KBM-7 (cell line): ENCODE measurements around the gene PPP3CA.
"Not testable (repeated sequence)": the region's sequence is repeated elsewhere in the genome, so short reads cannot be mapped to it uniquely, and the experiment has no call there.

Experiments
- DNase-seq: peaks from one replicate; pipeline ENCODE4 v3.0.0-alpha.2; 2015
- in situ Hi-C: fragments of 300-500 bp; cut with MboI; formaldehyde crosslinking; loops from 2 replicates; pipeline ENCODE4 v1.14.3; 2020; ENCODE audit warnings: low sequenced_read_pairs, low pct_unique_long_range_greater_than_20kb, mixed read lengths

PPP3CA gene

DNA sequence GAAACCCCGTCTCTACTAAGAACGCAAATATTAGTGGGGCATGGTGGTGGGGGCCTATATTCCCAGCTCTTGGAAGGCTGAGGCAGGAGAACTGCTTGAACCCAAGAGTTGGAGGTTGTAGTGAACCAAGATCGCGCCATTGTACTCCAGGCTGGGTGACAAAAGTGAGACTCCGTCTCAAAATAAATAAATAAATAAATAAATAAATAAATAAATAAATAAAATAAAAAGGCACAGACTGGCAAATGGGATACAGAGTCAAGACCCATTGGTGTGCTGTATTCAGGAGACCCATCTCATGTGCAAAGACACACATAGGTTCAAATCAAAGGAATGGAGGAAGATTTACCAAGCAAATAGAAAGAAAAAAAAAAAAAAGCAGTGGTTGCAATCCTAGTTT, 216.3 kb downstream of the PPP3CA start:
- DNase-seq, in situ Hi-C loops: not testable (repeated sequence)

DNA sequence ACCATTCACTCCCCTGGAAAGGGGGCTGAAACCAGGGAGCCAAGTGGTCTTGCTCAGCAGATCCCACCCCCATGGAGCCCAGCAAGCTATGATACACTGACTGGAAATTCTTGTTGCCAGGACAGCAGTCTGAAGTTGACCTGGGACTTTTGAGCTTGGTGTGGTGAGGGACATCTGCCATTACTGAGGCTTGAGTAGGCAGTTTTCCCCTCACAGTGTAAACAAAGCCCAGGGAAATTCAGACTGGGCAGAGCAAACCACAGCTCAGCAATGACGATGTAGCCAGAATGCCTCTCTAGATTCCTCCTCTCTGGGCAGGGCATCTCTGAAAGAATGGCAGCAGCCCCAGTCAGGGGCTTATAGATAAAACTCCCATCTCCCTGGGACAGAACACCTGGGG, 218.4 kb downstream of the PPP3CA start:
- DNase-seq, in situ Hi-C loops: not testable (repeated sequence)

DNA sequence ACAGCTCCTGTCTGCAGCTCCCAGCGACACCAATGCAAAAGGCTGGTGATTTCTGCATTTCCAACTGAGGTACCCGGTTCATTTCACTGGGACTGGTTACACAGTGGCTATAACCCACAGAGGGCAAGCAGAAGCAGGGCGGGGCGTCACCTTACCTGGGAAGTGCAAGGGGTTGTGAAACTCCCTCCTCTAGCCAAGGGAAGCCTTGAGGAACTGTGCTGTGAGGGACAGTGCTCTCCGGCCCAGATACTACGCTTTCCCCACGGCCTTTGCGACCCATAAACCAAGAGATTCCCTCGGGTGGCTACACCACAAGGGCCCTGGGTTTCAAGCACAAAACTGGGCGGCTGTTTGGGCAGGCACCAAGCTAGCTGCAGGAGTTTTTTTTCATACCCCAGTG, 218.9 kb downstream of the PPP3CA start:
- in situ Hi-C loops = no loop called here
- no peak for DNase-seq

DNA sequence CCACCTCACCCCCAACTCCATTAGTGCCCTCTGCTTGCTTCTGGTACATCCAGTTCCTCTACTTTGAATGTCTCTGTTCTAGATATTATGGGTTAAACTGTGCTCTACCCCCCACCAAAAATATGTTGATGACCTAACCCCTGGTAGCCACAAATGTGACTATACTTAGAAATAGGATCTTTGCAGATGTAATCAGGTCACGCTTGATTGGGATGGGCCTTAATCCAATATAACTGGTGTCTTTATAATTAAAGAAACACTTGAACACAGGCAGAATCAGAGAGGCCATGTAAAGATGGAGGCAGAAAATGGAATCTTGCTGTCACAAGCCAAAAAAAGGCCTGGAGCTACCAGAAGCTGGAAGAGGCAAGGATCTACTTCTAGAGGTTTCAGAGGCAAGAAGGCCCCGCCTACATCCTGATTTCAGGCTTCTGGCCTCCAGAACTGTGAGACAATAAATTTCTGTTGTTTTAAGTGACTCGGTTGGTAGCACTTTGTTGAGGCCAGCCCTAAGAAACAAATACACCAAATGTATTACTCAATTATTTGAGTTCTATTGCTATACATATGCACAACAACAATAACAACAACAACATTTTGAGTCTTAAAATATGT, 220.0 kb downstream of the PPP3CA start:
- DNase-seq = peak; percentile 52
- in situ Hi-C loops = no loop called here

DNA sequence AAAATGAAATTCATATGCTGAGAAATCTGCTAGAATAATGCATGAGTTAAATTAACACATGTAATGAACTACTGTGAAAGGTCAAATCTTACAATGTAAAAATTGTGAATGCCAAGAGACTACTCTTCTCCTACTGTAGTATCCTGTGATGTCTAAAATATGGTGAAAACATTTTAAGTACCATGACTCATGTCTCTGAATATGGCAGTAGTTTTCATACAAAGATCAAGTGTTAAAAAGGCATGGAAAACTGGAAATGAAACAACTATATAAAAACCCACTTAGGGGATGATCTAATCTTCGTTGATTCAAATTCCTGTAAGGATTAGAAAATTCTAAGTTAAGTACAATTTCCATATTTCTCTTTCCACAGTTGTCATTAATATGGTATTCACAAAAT, 221.3 kb downstream of the PPP3CA start:
- in situ Hi-C loops = no loop called here
- DNase-seq = no peak

DNA sequence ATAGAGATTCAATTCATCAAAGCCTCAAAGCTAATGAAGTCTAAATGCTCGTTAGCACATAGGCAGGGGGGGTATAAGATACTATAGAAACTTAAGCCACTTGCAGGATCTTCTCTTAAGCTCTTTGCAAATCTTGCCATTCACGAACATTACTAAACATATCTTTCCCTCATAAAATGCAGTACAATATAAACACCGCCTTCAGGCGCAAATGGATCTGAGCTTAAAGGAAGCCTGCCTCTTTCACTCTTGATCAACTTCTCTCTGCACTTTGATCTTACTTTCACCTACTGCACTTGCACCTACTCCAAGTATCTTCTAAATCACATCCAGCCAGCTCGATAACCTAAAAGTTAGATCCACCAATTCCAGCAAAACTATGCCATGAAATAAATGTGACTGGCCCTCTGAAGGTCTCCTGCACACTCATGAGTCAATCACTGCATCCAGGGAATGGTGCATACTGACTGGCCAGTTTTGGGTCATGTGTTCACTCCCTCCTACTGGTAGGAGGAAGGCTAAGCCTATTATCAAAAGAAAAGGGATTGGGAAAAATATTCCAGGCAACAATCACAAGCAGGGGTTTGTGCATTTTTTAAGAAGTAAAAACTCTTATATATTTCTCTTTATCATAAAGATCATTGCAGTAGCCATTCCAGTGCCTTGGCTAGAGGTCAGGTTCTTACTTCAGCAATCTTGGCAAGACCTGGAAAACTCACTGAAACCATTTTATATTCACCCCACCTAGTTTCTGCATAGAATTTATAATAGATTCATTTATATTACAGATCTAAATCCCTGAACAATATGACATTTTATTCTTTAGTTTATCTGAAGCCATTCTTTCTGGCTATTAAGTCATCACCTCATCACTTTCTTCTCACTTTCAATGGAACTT, 222.0 kb downstream of the PPP3CA start:
- no peak for DNase-seq
- in situ Hi-C loops = no loop called here

DNA sequence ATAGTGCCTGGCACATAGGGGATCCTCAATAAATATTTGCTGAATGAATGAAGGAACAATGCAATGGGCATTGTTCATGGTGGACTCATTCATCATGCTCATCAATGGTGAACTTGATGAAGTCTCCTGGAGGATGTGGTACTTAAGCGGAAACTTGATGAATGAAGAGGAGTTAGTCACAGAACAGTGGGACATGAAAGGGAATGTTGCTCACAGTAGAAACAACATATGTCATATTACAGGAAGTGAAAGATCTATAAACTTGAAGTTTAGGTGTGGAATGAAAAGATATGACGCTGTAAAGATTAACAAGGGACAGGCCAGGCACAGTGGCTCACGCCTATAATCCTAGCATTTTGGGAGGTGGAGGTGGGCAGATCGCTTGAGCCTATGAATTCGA, 224.1 kb downstream of the PPP3CA start:
- in situ Hi-C loops = no loop called here

DNA sequence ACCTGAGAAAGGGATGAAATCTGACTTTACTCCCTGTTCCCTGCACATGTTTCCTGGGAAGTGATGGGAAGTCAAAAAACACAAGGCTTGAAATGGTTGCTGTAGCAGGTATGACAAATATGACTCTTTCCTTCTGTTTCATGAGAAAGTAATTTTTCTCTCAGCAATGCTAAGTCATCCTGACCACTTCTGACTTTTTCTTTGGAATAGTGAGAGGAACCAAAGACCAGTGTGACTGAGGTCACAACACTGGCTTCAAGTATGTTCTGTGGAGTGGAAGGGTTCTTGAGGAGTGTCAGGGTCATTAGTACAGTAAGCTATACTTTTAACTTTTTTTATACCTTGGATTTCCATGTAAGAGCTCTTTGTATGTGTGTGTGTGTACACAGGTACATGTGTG, 225.3 kb downstream of the PPP3CA start:
- no peak for DNase-seq
- in situ Hi-C loops = no loop called here

More for the DNA sequence above, 224.1 kb downstream of the PPP3CA start:
- DNase-seq = no peak

DNA sequence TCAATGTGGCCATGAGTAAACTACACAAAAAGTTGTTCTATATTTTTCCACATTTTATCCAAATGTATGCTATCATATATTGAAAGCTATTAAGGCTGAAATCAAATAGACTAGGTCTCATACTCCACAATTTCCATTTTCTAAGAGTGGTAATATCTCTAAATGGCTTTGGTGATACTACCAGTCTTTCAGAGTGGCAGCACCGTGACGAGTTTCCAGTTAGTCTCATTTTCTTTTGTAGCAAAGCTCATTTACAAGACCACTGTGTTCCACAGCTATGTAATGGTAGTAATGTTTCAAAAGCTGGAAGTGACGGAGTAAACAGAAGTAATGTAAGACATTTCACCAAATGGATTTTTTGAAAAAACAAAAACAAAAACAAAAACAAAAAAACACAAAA, 228.2 kb downstream of the PPP3CA start:
- in situ Hi-C loops = no loop called here
- no peak for DNase-seq

DNA sequence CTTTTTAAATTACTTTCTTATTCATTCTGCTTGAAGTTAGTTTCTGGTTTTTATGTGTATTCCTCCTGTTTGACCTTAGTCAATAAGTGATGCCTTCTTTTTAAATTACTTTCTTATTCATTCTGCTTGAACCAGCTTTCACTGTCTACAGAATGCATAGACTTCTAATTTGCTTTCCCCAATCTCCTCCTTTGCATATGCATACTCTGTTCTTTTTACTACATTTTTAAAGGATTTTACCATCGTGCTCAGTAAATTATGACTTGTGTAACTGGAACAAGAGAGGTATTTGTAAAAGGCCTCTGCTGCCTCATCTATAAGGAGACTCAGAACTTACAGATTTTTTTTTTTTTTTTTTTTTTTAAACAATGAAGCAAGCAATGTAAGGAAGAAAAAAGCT, 228.7 kb downstream of the PPP3CA start:
- DNase-seq = no peak
- in situ Hi-C loops = no loop called here

DNA sequence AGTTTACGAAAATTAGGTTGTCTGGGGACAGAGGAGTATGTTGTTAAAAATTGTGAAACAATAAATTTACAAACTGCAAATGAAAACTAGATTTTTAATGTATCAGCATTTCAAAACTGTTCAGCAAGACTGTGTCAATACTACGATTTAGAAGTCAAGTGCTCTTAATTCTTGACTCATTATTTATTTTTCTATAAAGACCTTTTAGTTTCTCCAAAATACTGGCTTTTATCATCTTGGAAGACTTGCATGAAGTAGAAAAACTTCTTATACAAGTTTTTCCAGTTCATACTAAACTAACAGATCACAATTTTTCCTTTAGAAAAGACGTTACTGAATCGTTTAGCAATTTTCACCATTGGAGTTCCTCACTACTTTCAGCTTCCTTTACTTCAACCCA, 231.4 kb downstream of the PPP3CA start:
- no peak for DNase-seq
- in situ Hi-C loops = no loop called here

DNA sequence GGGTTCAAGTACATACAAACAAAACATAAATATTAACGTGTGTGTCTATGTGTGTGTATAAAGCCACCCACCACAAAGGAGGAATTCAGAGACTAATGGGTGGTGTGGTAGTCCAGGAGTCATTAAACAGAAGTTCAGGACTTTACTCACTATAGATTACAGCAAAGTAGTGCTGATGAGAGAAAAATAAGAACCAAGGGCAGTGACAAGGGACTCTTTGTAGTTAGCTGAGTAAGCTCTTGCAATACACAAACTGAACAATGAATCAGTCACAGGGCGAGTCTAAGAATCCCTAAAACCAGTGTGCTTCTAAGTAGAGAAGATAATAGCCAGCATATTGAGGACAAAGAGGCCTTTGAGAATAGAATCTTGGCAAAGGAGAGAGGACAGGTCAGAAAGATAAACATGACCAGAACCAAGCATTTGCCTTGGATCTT, 232.4 kb downstream of the PPP3CA start:
- DNase-seq = no peak
- in situ Hi-C loops = no loop called here

DNA sequence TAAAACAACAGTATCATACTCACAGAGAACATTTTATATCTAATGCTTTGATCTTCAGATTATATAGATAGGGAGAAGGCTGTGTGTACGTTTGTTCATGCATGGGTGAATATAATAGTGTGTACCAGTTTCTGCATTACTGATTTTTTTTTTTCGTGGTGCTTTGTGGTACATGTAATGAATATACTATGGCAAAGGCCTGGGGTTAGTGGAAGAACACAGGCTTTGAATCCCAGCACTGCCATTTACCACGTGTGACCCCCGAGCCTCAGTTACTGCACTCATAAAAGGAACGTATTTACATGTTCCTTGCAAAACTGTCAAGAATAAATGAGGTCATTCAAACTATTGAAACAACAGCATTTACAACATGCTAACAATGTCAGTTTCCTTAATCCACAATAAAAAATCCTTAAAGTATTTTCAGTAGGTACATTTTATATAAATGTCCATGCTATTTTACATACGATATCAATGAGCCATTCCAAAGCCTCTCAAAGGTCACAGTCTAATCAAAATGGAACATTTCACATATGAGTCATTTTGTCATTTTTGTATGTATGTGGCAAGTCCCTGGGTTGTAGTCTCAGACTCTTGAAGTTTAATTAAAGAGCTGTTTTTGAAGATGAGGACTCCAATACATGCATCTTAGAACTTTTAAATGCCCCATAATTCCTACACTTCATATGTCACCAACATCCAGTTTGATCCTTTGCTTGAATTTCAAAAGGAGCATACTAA, 242.8 kb downstream of the PPP3CA start:
- DNase-seq = peak; percentile 6
- in situ Hi-C loops = no loop called here

DNA sequence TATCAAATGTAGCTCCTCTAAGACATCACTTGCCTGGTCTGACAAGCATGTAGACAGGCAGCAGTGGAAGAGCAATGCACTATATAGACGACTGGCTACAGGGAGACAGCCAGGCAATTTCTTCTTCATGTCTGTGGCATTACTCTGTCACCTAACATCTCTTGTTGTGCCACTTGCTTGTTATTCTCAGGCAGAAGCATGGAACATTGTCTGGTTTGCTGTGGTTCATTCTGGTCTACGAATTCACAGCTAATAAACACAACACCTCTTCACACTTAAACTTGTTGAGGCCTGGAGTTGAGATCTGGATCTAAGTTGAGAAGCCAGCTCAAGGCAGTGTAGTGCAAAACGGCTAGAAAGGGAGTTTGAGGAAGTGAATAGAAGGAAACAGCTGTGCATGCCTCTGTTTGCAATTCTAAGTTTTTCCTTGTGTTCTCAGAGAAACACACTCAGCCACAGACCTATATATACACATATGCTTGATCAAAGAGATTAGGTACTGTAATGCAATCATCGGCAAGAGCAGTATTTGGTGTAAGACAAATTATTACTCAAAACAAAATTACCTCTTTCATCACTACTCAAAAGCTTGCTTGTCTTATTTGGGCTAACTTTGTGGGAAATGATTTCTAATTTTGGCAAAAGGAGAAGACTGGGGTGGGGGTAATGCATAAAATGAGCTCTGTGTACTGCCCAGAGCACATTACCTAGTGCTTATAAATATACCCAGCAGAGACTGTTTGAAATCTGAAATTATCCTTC, 243.8 kb downstream of the PPP3CA start:
- in situ Hi-C loops = no loop called here
- peak; percentile 92 for DNase-seq

DNA sequence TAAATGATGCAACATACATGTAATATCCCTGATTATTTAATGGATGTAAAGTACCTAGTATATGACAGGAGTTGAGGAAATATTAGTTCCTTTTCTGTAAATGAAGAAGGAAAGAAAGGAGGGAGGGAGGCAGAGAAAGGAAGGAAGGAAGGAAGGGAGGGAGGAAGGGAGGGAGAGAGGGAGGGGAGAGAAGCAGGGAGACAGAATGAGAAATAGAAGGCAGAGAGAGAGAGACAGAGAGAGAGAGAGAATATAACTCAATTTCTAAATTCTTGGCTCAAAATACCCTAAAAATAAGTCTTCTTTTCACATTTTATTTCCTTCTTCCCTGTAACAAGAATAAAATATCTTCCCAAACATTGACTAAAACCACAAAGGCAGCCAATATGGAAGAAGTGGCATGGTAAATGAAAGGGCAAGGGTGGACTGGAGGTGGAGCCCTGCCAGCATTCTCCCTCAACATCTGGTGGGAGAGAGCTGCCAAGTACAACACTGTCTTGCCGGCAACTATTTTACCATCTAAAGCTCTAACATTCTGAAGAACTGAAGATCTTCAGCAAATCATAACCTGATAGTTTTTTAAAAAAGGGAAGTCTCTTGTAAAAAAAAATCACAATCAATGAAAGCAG, 245.1 kb downstream of the PPP3CA start:
- peak; percentile 39 for DNase-seq
- in situ Hi-C loops = no loop called here

DNA sequence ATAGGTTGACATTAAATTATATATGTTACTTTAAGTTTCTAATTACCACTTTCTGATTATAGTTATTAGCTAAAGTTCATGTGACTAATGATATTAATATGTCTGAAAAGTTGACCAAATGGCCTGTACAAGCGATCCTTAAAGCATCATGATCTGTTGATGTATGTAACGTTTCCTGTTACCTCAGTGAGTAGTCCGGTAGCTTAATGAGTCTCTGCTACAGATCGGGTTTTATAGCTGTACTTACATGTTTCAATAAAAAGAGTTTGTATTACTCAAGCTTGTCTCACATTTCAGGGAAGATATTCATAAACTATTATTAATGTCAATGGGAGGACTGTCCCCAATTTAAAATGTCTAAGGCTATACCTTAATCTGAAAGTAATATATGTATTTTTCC, 246.3 kb downstream of the PPP3CA start:
- in situ Hi-C loops = no loop called here
- DNase-seq = no peak

DNA sequence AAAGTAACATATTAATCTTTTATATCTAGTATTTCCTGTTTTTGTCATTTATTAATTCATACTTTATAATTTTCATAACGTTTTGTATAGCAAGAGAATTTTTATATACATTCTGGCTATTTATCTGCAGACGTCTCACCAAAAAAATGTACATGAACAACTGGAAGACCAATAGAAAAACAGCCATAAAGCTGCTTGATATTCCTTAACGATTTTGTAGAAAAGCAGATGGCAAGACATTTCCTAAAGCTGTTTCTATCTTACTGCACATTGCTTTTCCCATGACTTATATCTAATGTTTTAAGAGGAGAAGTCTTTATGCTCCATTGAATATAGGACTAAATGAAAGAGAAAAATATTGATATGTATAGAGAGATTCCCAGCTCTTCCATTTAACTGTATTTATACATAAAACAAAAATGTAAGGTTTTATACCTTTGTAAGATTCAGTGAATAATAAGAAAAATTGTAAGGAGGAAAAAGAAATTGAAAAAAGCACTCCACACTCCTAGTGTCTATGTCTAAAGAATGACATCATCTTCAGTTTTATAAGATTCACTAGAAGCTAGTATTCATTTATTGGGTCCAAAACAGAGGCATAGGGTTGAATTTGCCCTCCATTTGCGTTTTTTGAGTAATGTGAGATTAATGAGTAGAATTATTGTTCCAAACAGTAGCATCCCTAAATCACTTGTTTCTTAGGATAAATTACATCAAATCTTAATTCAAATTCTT, 248.5 kb downstream of the PPP3CA start:
- no peak for DNase-seq
- in situ Hi-C loops = no loop called here

DNA sequence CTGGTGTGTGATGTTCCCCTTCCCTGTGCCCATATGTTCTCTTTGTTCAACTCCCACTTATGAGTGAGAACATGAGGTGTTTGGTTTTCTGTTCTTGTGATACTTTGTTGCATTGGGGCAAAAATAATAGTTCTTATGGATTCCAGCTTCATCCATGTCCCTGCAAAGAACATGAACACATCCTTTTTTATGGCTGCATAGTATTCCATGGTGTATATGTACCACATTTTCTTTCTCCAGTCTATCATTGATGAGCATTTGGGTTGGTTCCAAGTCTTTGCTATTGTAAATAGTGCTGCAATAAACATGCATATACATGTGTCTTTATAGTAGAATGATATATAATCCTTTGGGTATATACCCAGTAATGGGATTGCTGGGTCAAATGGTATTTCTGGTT, 254.7 kb downstream of the PPP3CA start:
- DNase-seq, in situ Hi-C loops: not testable (repeated sequence)
